Spleen (tissue), 11 donors: ENCODE data around the gene ZRANB2. TPM values are rescaled to one million over a fixed set of nuclear protein-coding genes. Genes with fewer than 3 reads are reported as not detected.

Source experiments
- DNase-seq: peaks from one replicate; pipeline ENCODE4 v3.0.0-alpha.2; 2020
- H3K27ac ChIP-seq, 8 donors: fragments of 200-600 bp; sonication (generic) in 7 of 8; 1 replicate in 4 of 8; 2 replicates in 4 of 8; pipeline versions ENCODE4 v1.5.0 to v1.8.0; 2016 to 2021; ENCODE audit warnings: inconsistent platforms in 4 of 8, mild to moderate bottlenecking in 4 of 8, moderate library complexity in 1 of 8
- H3K27me3 ChIP-seq, 7 donors: fragments of 200-600 bp; sonication (generic) in 6 of 7; replicated peaks in 1 of 7; 1 replicate in 4 of 7; 2 replicates in 3 of 7; pipeline versions ENCODE4 v1.5.0 to v1.8.0; 2016 to 2021; ENCODE audit warnings: inconsistent platforms in 3 of 7, mild to moderate bottlenecking in 1 of 7
- H3K36me3 ChIP-seq, 6 donors: fragments of 200-600 bp; sonication (generic) in 5 of 6; 1 replicate in 4 of 6; 2 replicates in 2 of 6; pipeline versions ENCODE4 v1.5.0 to v1.8.0; 2016 to 2021; ENCODE audit warnings: inconsistent platforms in 2 of 6
- H3K4me1 ChIP-seq, 6 donors: fragments of 200-600 bp; sonication (generic) in 5 of 6; 1 replicate in 3 of 6; 2 replicates in 3 of 6; pipeline versions ENCODE4 v1.5.0 to v1.8.0; 2016 to 2021; ENCODE audit warnings: inconsistent platforms in 3 of 6
- H3K4me3 ChIP-seq, 8 donors: fragments of 200-600 bp; sonication (generic) in 7 of 8; 1 replicate in 4 of 8; 2 replicates in 4 of 8; pipeline versions ENCODE4 v1.5.0 to v1.8.0; 2016 to 2021; ENCODE audit warnings: inconsistent platforms in 4 of 8, mild to moderate bottlenecking in 4 of 8, moderate library complexity in 2 of 8
- H3K9me3 ChIP-seq, 8 donors: fragments of 200-600 bp; sonication (generic) in 7 of 8; 1 replicate in 4 of 8; 2 replicates in 4 of 8; pipeline versions ENCODE4 v1.5.0 to v1.8.0; 2016 to 2021; ENCODE audit warnings: inconsistent platforms in 4 of 8
- CTCF ChIP-seq, 11 experiments: fragments of 200-600 bp in 7 of 11; fragments of 450-650 bp in 4 of 11; sonication (generic) in 4 of 11; IDR thresholded peaks in 8 of 11; conservative IDR thresholded peaks in 3 of 11; 1 replicate in 7 of 11; 2 replicates in 4 of 11; pipeline versions ENCODE4 v1.4.0 to v1.8.0; 2016 to 2021; ENCODE audit warnings: antibody characterized with exemption in 11 of 11, inconsistent platforms in 4 of 11, mild to moderate bottlenecking in 1 of 11
- POLR2A ChIP-seq, 3 donors: fragments of 450-650 bp; IDR thresholded peaks; one replicate each; pipeline ENCODE4 v1.5.1; 2017; ENCODE audit warnings: antibody characterized with exemption in 3 of 3, mild to moderate bottlenecking in 1 of 3
- POLR2AphosphoS5 ChIP-seq, 3 donors: sonication (generic); formaldehyde crosslinking; IDR thresholded peaks; one replicate each; pipeline ENCODE4 v1.5.1; 2017; ENCODE audit warnings: antibody characterized with exemption in 3 of 3
- WGBS, 5 donors: extraction: QIAGEN DNeasy Blood & Tissue Kit in 3 of 5; methylation state at CpG; one replicate each; pipeline versions ENCODE4 v1.1.5 to v1.1.7; 2013 to 2018; 5-methylcytosine and 5-hydroxymethylcytosine counted together
- intact Hi-C: fragments of 100-400 bp; cut with DNase I; formaldehyde crosslinking; loops from one replicate; pipeline ENCODE4 v1.15.0; 2023; ENCODE audit warnings: low total_unique reads
- microRNA-seq, 3 donors: library from miRNA; unstranded; fragments of <30 nt; microRNA quantifications; one replicate each; pipeline versions ENCODE4 to v1.1.0, GENCODE V29; 2019 to 2020
- polyA plus RNA-seq, 3 donors: library from polyadenylated mRNA; stranded (reverse); fragments of 200-250 nt; gene quantifications; one replicate each; pipeline ENCODE4 v1.2.1, GENCODE V29; 2013
- small RNA-seq, 4 donors: library from RNA; depleted of rRNA; stranded (forward); fragments of <200 nt; gene quantifications; one replicate each; pipeline ENCODE3, GENCODE V24; 2016
- total RNA-seq, 7 donors: library from RNA; depleted of rRNA in 3 of 7; stranded (reverse); fragments of >200 nt in 3 of 7; fragmentation: NEBNext Ultra II Directional in 4 of 7; extraction: Animal tissue kit (Norgen Biotek cat#: 25700) in 4 of 7; gene quantifications; one replicate each; pipeline versions ENCODE4 v1.1.0 to v1.2.1, GENCODE V29; 2016 to 2021
- donor health status: healthy with polysubstance abuse.
- donor health status: DM: no; HTN: no; CAD: no; lungs with moderate emphysema.
- donor health status: DM: no; HTN: no; CAD: no.
- donor health status: Bipolar disorder and iron deficiency.
- donor health status: healthy.
- donor health status: DM: no; HTN: no; CAD: no.
- donor health status: DM: yes; HTN: yes; CAD: no.

ZRANB2 gene
- total and polyA plus RNA-seq, 10 donors = 52.6 to 109 (median 82.3) TPM

- Histone ChIP-seq H3K27me3 (peaks cover 0 to 7% (median 0%) of the 10 kb centered on the region in 7 donors), H3K4me3 (no peak overlapping the region), H3K9me3 (no peaks in the 10 kb centered on the region), H3K4me1 (no peaks in the 10 kb centered on the region), H3K36me3 (no peaks in the 10 kb centered on the region), H3K27ac (no peak overlapping the region)
- 76 to 89% (median 82%) methylated on average over 5 of the region's 5 CpGs for WGBS, 5 donors
- intact Hi-C loops = no loop called here
- DNase-seq = no peak
- no peak for TF ChIP-seq POLR2A (IDR thresholded peaks at IDR 0.05)
These were observed 65.1 kb downstream of the ZRANB2 start for GRCh38 chr1:71015745-71016144.

GRCh38 chr1:71014178-71014579 lies 66.7 kb downstream of the ZRANB2 start:
- no peaks in the 10 kb centered on the region for H3K9me3 ChIP-seq
- H3K27ac ChIP-seq = no peak overlapping the region
- H3K4me3 ChIP-seq = no peak overlapping the region
- DNase-seq = no peak
- TF ChIP-seq POLR2A (IDR thresholded peaks at IDR 0.05) = no peak
- TF ChIP-seq CTCF (IDR thresholded peaks at IDR 0.05 in 8 of 11, conservative IDR thresholded peaks at IDR 0.05 in 3 of 11) = no peak
- TF ChIP-seq POLR2AphosphoS5 (IDR thresholded peaks at IDR 0.05) = no peak
- intact Hi-C loops = no loop called here
- 67 to 93% (median 88%) methylated on average over 1 of the region's 1 CpG for WGBS, 5 donors
- no peaks in the 10 kb centered on the region for H3K4me1 ChIP-seq
- H3K36me3 ChIP-seq = no peaks in the 10 kb centered on the region
- peaks cover 0 to 7% (median 0%) of the 10 kb centered on the region in 7 donors for H3K27me3 ChIP-seq

Small RNA genes lying within 50 kb of the gene (microRNA-seq; reads per million reads assigned to microRNA genes)
- 552 to 720 (median 667) reads per million in 3 donors for gene MIR186

Small RNA genes lying within 50 kb of the gene (small RNA-seq; reads per million reads assigned to genes)
- gene MIR186 = 364 to 559 (median 528) reads per million in 4 donors

Other genes starting within 250 kb of the ZRANB2 start
- gene PTGER3, start 33.2 kb downstream of the ZRANB2 start, total RNA-seq = 1 to 10 TPM in 1 of 7 donors, under 1 TPM in 6; 0.13 to 1.1 (median 0.49) TPM
- gene PTGER3, start 33.2 kb downstream of the ZRANB2 start, polyA plus RNA-seq = under 1 TPM; 0.19 to 0.29 (median 0.28) TPM